ENCODE data around the gene FUT1. TPM values are rescaled to one million over a fixed set of nuclear protein-coding genes. Genes with fewer than 3 reads are reported as not detected.

FUT1 gene
- total and polyA plus RNA-seq, 2 of the 8 experiments (the other 6 are each of a cell fraction or from before 2014, with no cell fraction given), result 7.4 to 12.9 TPM

GRCh38 chr19:48713041-48713863, 39.2 kb downstream of the FUT1 start:
- 6% methylated on average over 24 of the region's 25 CpGs; no CpG with 5 or more reads in 1 of the 2 experiments for WGBS, 2 experiments (ENCODE audit: extremely low coverage in 1 of 2, insufficient coverage in 1 of 2, insufficient read length in 1 of 2, insufficient replicate concordance in 2 of 2, low coverage in 1 of 2, low lambda C conversion rate in 2 of 2, missing lambda C conversion rate in 1 of 2)
- 0 out of 4 replicates have a peak, but pooled peaks cover 0 to 3% of the 10 kb centered on the region in 2 experiments for H3K9me3 ChIP-seq (ENCODE audit: insufficient read depth in 2 of 2, low read depth in 1 of 2, low read length in 1 of 2)
- peak; percentile 63 for FAIRE-seq
- TF ChIP-seq CTCF (IDR thresholded peaks at IDR 0.05; ENCODE audit: control extremely low read depth in 1 of 3, insufficient read depth in 1 of 3, low read depth in 1 of 3, low read length in 3 of 3), result peak; percentile 37 to 48 (median 47); a peak in 3 of 4 replicates
- no peak for TF ChIP-seq EGR1 (IDR thresholded peaks at IDR 0.05; ENCODE audit: borderline replicate concordance, low read depth, low read length)
- 0 out of 4 replicates have a peak, but pooled peaks of 1 of the 2 experiments have one; percentile 28 for TF ChIP-seq SIN3A (conservative IDR thresholded peaks at IDR 0.05 in 1 of 2, IDR thresholded peaks at IDR 0.05 in 1 of 2; ENCODE audit: low read depth in 1 of 2, low read length in 2 of 2)
- 0 out of 2 replicates have a peak, but pooled peaks have one; percentile 39 for TF ChIP-seq TAF1 (IDR thresholded peaks at IDR 0.05; ENCODE audit: low read depth, low read length)
- TF ChIP-seq RAD21 (IDR thresholded peaks at IDR 0.05 in 1 of 2, conservative IDR thresholded peaks at IDR 0.05 in 1 of 2; ENCODE audit: low read depth in 2 of 2, low read length in 2 of 2), result peak in 1 of 2 experiments; percentile 42; a peak in 2 of 4 replicates
- TF ChIP-seq SAP30 (IDR thresholded peaks at IDR 0.05; ENCODE audit: insufficient read depth, insufficient replicate concordance, low read length), result peak; percentile 87

More at GRCh38 chr19:48713041-48713863, 39.2 kb downstream of the FUT1 start:
- Histone ChIP-seq H3K79me1 (ENCODE audit: low read depth, low read length) (no peaks in the 10 kb centered on the region), H3K36me3 (ENCODE audit: control insufficient read depth in 2 of 4, insufficient read depth in 4 of 4, low read length in 3 of 4) (no peaks in the 10 kb centered on the region), H3K4ac (replicated peaks; ENCODE audit: insufficient read length, low read depth, low read length) (no peak overlapping the region), H2AFZ (ENCODE audit: low read length) (no peak overlapping the region), H3K27me3 (replicated peaks in 1 of 4; ENCODE audit: control insufficient read depth in 3 of 4, extremely low read depth in 1 of 4, insufficient read depth in 3 of 4, low read length in 3 of 4) (no peaks in the 10 kb centered on the region), H3K4me1 (replicated peaks in 1 of 4; ENCODE audit: control insufficient read depth in 3 of 4, insufficient read depth in 4 of 4, low read length in 3 of 4) (peaks cover 0 to 23% (median 3%) of the 10 kb centered on the region in 4 experiments; a peak in 5 of 7 replicates), H3K4me2 (ENCODE audit: insufficient read depth in 1 of 2, low read depth in 2 of 2, low read length in 2 of 2) (peak overlapping the region; percentile 78 to 82), H3K56ac (replicated peaks; ENCODE audit: insufficient read length, low read depth, low read length) (no peak overlapping the region), H2BK20ac (ENCODE audit: low read length) (no peak overlapping the region), H2BK120ac (replicated peaks; ENCODE audit: low read depth, low read length) (no peak overlapping the region), H2BK5ac (ENCODE audit: low read depth, low read length) (peak overlapping the region; percentile 32; the same call in 1 of the 2 replicates), H2BK15ac (ENCODE audit: low read length) (peak overlapping the region; percentile 48; the same call in 1 of the 2 replicates), H4K91ac (replicated peaks; ENCODE audit: insufficient read length, low read length) (peak overlapping the region; percentile 74), H3K18ac (ENCODE audit: extremely low read depth, low read length) (no peak overlapping the region; the same call in 1 of the 2 replicates), H4K8ac (ENCODE audit: extremely low read depth, insufficient read depth, low read length) (peak overlapping the region; percentile 75; the same call in 1 of the 2 replicates), H3K79me2 (ENCODE audit: control insufficient read depth in 1 of 2, insufficient read depth in 2 of 2, low read length in 2 of 2) (no peaks in the 10 kb centered on the region), H3K23ac (ENCODE audit: insufficient read length) (no peak overlapping the region), H2BK12ac (ENCODE audit: low read depth, low read length) (no peak overlapping the region), H3K9ac (replicated peaks in 1 of 4; ENCODE audit: extremely low read depth in 1 of 4, low read depth in 3 of 4, low read length in 3 of 4) (peak overlapping the region in 1 of 4 experiments; percentile 58; a peak in 2 of 7 replicates), H4K5ac (ENCODE audit: insufficient read length, low read depth, low read length) (no peak overlapping the region), H3K27ac (ENCODE audit: low read depth, low read length) (no peak overlapping the region), H4K20me1 (replicated peaks in 1 of 2; ENCODE audit: control insufficient read depth in 1 of 2, insufficient read depth in 2 of 2, low read length in 2 of 2) (no peaks in the 10 kb centered on the region), H2AK5ac (ENCODE audit: low read depth, low read length) (no peak overlapping the region), H3K4me3 (ENCODE audit: extremely low read depth in 1 of 4, insufficient read depth in 2 of 4, low read depth in 3 of 4, low read length in 4 of 4) (peak overlapping the region; percentile 76 to 86 (median 82)), H3K23me2 (ENCODE audit: low read depth, low read length) (peaks cover 22% of the 10 kb centered on the region; the same call in 1 of the 2 replicates), H3K14ac (ENCODE audit: insufficient read length) (no peak overlapping the region)
- peak in 1 of 2 experiments; percentile 77 for DNase-seq (ENCODE audit: low read depth in 1 of 2, low spot score in 2 of 2)
- ChIA-PET CTCF (ENCODE audit: partially characterized antibody) (interaction anchor here (0.7 to 8.2 kb wide), 16 partner anchors 13 to 419 kb away, joined by 3 to 53 read pairs (median 8); partner anchors contain the start of genes CA11 and FUT2), POLR2A (ENCODE audit: partially characterized antibody) (interaction anchor here (0.6 to 7.7 kb wide), 25 partner anchors 12 to 159 kb away, joined by 3 to 59 read pairs (median 5); partner anchors contain the start of genes CA11, FUT2, IZUMO1 and PPP1R15A)

Data from H1 (cell line).